Sigmoid colon (tissue), 7 donors: Measurements from ENCODE around the gene MEIS1. TPM values are rescaled to one million over a fixed set of nuclear protein-coding genes. Genes with fewer than 3 reads are reported as not detected.

Experiments
- DNase-seq: peaks from one replicate; pipeline ENCODE4 v3.0.0-alpha.2; 2019
- H3K27ac ChIP-seq, 4 donors: fragments of 200-600 bp; sonication (generic); one replicate each; pipeline ENCODE4 v1.5.1; 2016 to 2019; ENCODE audit warnings: mild to moderate bottlenecking in 1 of 4
- H3K27me3 ChIP-seq, 3 donors: fragments of 200-600 bp; sonication (generic); one replicate each; pipeline ENCODE4 v1.5.1; 2019; ENCODE audit warnings: mild to moderate bottlenecking in 1 of 3
- H3K36me3 ChIP-seq, 4 donors: fragments of 200-600 bp; sonication (generic); one replicate each; pipeline ENCODE4 v1.5.1; 2016 to 2019
- H3K4me1 ChIP-seq, 4 donors: fragments of 200-600 bp; sonication (generic); one replicate each; pipeline ENCODE4 v1.5.1; 2017 to 2019
- H3K4me3 ChIP-seq, 4 donors: fragments of 200-600 bp; sonication (generic); one replicate each; pipeline ENCODE4 v1.5.1; 2017 to 2019; ENCODE audit warnings: mild to moderate bottlenecking in 2 of 4, moderate library complexity in 1 of 4
- H3K9me3 ChIP-seq, 4 donors: fragments of 200-600 bp in 3 of 4; sonication (generic) in 3 of 4; one replicate each; pipeline versions ENCODE4 v1.5.1 to v1.6.1; 2013 to 2019
- CTCF ChIP-seq, 4 experiments: fragments of 450-650 bp in 3 of 4; fragments of 200-600 bp in 1 of 4; IDR thresholded peaks; one replicate each; pipeline ENCODE4 v1.5.1; 2016 to 2019; ENCODE audit warnings: antibody characterized with exemption in 4 of 4, mild to moderate bottlenecking in 3 of 4, moderate library complexity in 2 of 4
- EP300 ChIP-seq, 4 donors: sonication (generic); formaldehyde crosslinking; IDR thresholded peaks; one replicate each; pipeline ENCODE4 v1.6.1; 2017; ENCODE audit warnings: antibody characterized with exemption in 4 of 4
- POLR2A ChIP-seq, 2 donors: fragments of 450-650 bp; IDR thresholded peaks; one replicate each; pipeline ENCODE4 v1.6.1; 2016; ENCODE audit warnings: antibody characterized with exemption in 2 of 2, mild to moderate bottlenecking in 2 of 2, moderate library complexity in 2 of 2
- POLR2AphosphoS5 ChIP-seq, 4 donors: sonication (generic); formaldehyde crosslinking; IDR thresholded peaks; one replicate each; pipeline ENCODE4 v1.6.1; 2017; ENCODE audit warnings: antibody characterized with exemption in 4 of 4
- WGBS, 2 donors: extraction: QIAGEN DNeasy Blood & Tissue Kit; methylation state at CpG; one replicate each; pipeline ENCODE4 v1.1.7; 2013; 5-methylcytosine and 5-hydroxymethylcytosine counted together
- intact Hi-C: fragments of 100-400 bp; cut with DNase I; formaldehyde crosslinking; loops from one replicate; pipeline ENCODE4 v1.15.1; 2023
- polyA plus RNA-seq, 3 donors: library from polyadenylated mRNA; stranded (reverse); fragments of 200-250 nt; gene quantifications; one replicate each; pipeline ENCODE4 v1.2.3, GENCODE V29; 2013
- total RNA-seq, 4 donors: library from RNA; depleted of rRNA; stranded (reverse); fragments of >200 nt; gene quantifications; one replicate each; pipeline ENCODE4 v1.1.0, GENCODE V29; 2016
- donor health status: healthy with polysubstance abuse.
- donor health status: Bipolar disorder and iron deficiency.
- donor health status: healthy.

Gene MEIS1
- total and polyA plus RNA-seq, 7 donors = 2.8 to 144 (median 108) TPM

- Histone ChIP-seq H3K36me3 (peaks cover 7 to 51% (median 24%) of the 10 kb centered on the region in 4 donors), H3K4me1 (peaks cover 2 to 92% (median 74%) of the 10 kb centered on the region in 4 donors), H3K27ac (peak overlapping the region; percentile 15 to 99 (median 72)), H3K27me3 (no peaks in the 10 kb centered on the region), H3K4me3 (no peak overlapping the region), H3K9me3 (no peaks in the 10 kb centered on the region)
- TF ChIP-seq POLR2A (IDR thresholded peaks at IDR 0.05) (no peak), POLR2AphosphoS5 (IDR thresholded peaks at IDR 0.05) (no peak), EP300 (IDR thresholded peaks at IDR 0.05) (no peak), CTCF (IDR thresholded peaks at IDR 0.05) (no peak)
- no peak for DNase-seq
- WGBS, 2 donors = 21 to 55% methylated on average over 2 of the region's 2 CpGs
- intact Hi-C loops = no loop called here
These were observed 132.8 kb downstream of the MEIS1 start for GRCh38 chr2:66567729-66568128.

GRCh38 chr2:66568650-66569300 is 133.8 kb downstream of the MEIS1 start:
- no peaks in the 10 kb centered on the region for H3K9me3 ChIP-seq
- no peak for DNase-seq
- no peak overlapping the region for H3K4me3 ChIP-seq
- TF ChIP-seq EP300 (IDR thresholded peaks at IDR 0.05) (no peak), POLR2AphosphoS5 (IDR thresholded peaks at IDR 0.05) (no peak), CTCF (IDR thresholded peaks at IDR 0.05) (no peak), POLR2A (IDR thresholded peaks at IDR 0.05) (no peak)
- peaks cover 7 to 51% (median 24%) of the 10 kb centered on the region in 4 donors for H3K36me3 ChIP-seq
- H3K27ac ChIP-seq = peak overlapping the region; percentile 10 to 99 (median 72)
- peaks cover 2 to 92% (median 75%) of the 10 kb centered on the region in 4 donors for H3K4me1 ChIP-seq
- intact Hi-C loops = no loop called here
- WGBS, 2 donors = 79 to 84% methylated on average over 4 of the region's 4 CpGs
- H3K27me3 ChIP-seq = no peaks in the 10 kb centered on the region

GRCh38 chr2:66569321-66569851 is 134.5 kb downstream of the MEIS1 start:
- peaks cover 2 to 87% (median 75%) of the 10 kb centered on the region in 4 donors for H3K4me1 ChIP-seq
- 55 to 72% methylated on average over 4 of the region's 4 CpGs for WGBS, 2 donors
- TF ChIP-seq POLR2A (IDR thresholded peaks at IDR 0.05) = no peak
- TF ChIP-seq POLR2AphosphoS5 (IDR thresholded peaks at IDR 0.05) = peak in 2 of 4 donors; percentile 8 to 25
- no peak overlapping the region for H3K4me3 ChIP-seq
- H3K27ac ChIP-seq = peak overlapping the region; percentile 50 to 99 (median 76)
- no peaks in the 10 kb centered on the region for H3K27me3 ChIP-seq
- peaks cover 7 to 51% (median 24%) of the 10 kb centered on the region in 4 donors for H3K36me3 ChIP-seq
- DNase-seq = no peak
- H3K9me3 ChIP-seq = no peaks in the 10 kb centered on the region
- intact Hi-C loops = no loop called here

- WGBS, 2 donors = 72 to 80% methylated on average over 2 of the region's 2 CpGs
- Histone ChIP-seq H3K36me3 (peaks cover 7 to 51% (median 24%) of the 10 kb centered on the region in 4 donors), H3K27ac (peak overlapping the region; percentile 50 to 99 (median 76)), H3K27me3 (no peaks in the 10 kb centered on the region), H3K9me3 (no peaks in the 10 kb centered on the region), H3K4me3 (no peak overlapping the region), H3K4me1 (peaks cover 2 to 85% (median 69%) of the 10 kb centered on the region in 4 donors)
- no peak for DNase-seq
- intact Hi-C loops = loop anchor here (10.0 kb wide), 3 partner anchors 825 to 1465 kb away; partner anchors contain the start of gene ETAA1
- TF ChIP-seq EP300 (IDR thresholded peaks at IDR 0.05) = no peak
- no peak for TF ChIP-seq CTCF (IDR thresholded peaks at IDR 0.05)
- no peak for TF ChIP-seq POLR2AphosphoS5 (IDR thresholded peaks at IDR 0.05)
- no peak for TF ChIP-seq POLR2A (IDR thresholded peaks at IDR 0.05)
These were observed 135.0 kb downstream of the MEIS1 start for GRCh38 chr2:66569974-66570373.

GRCh38 chr2:66570471-66570870 is 135.5 kb downstream of the MEIS1 start:
- Histone ChIP-seq H3K27me3 (no peaks in the 10 kb centered on the region), H3K27ac (peak overlapping the region in 3 of 4 donors; percentile 50 to 99 (median 95)), H3K36me3 (peaks cover 7 to 51% (median 24%) of the 10 kb centered on the region in 4 donors), H3K4me1 (peaks cover 2 to 81% (median 65%) of the 10 kb centered on the region in 4 donors), H3K4me3 (no peak overlapping the region), H3K9me3 (no peaks in the 10 kb centered on the region)
- no peak for DNase-seq
- intact Hi-C loops = loop anchor here (10.0 kb wide), 3 partner anchors 824 to 1464 kb away; partner anchors contain the start of gene ETAA1
- 82 to 91% methylated on average over 3 of the region's 3 CpGs for WGBS, 2 donors
- TF ChIP-seq CTCF (IDR thresholded peaks at IDR 0.05) (no peak), POLR2AphosphoS5 (IDR thresholded peaks at IDR 0.05) (no peak), POLR2A (IDR thresholded peaks at IDR 0.05) (no peak)
